CD4-positive, alpha-beta T cell treated with Interleukin-17A for 1 hour (primary cell): ENCODE measurements around the gene ADAMTS3.

Experiments
- DNase-seq: peaks from one replicate; pipeline ENCODE4 v3.0.0-alpha.2; 2020

The ADAMTS3 gene

GRCh38 chr4:72394012-72394663 is 174.9 kb downstream of the ADAMTS3 start:
- no peak for DNase-seq

- no peak for DNase-seq
These were observed 177.7 kb downstream of the ADAMTS3 start for GRCh38 chr4:72391281-72391680.

- no peak for DNase-seq
These were observed 178.6 kb downstream of the ADAMTS3 start for GRCh38 chr4:72390409-72390808.

- DNase-seq = no peak
These were observed 180.5 kb downstream of the ADAMTS3 start for GRCh38 chr4:72388521-72388920.

- DNase-seq = no peak
These were observed 181.1 kb downstream of the ADAMTS3 start for GRCh38 chr4:72387959-72388358.

GRCh38 chr4:72383439-72383838 is 185.6 kb downstream of the ADAMTS3 start:
- no peak for DNase-seq

GRCh38 chr4:72378901-72379300 is 190.1 kb downstream of the ADAMTS3 start:
- DNase-seq = no peak

GRCh38 chr4:72377491-72378194 is 191.4 kb downstream of the ADAMTS3 start:
- DNase-seq = no peak

GRCh38 chr4:72376901-72377300 is 192.1 kb downstream of the ADAMTS3 start:
- DNase-seq = no peak

GRCh38 chr4:72375073-72375736 is 193.8 kb downstream of the ADAMTS3 start:
- DNase-seq = no peak

GRCh38 chr4:72374159-72374558 is 194.9 kb downstream of the ADAMTS3 start:
- DNase-seq = no peak

- no peak for DNase-seq
These were observed 202.4 kb downstream of the ADAMTS3 start for GRCh38 chr4:72366601-72367000.

- DNase-seq = no peak
These were observed 203.0 kb downstream of the ADAMTS3 start for GRCh38 chr4:72365981-72366380.

- DNase-seq = no peak
These were observed 204.0 kb downstream of the ADAMTS3 start for GRCh38 chr4:72365016-72365415.

- no peak for DNase-seq
These were observed 208.9 kb downstream of the ADAMTS3 start for GRCh38 chr4:72360075-72360474.

- no peak for DNase-seq
These were observed 210.5 kb downstream of the ADAMTS3 start for GRCh38 chr4:72358483-72358882.

GRCh38 chr4:72357908-72358307 is 211.1 kb downstream of the ADAMTS3 start:
- DNase-seq = no peak

GRCh38 chr4:72352711-72353110 is 216.3 kb downstream of the ADAMTS3 start:
- no peak for DNase-seq

GRCh38 chr4:72351521-72351920 is 217.5 kb downstream of the ADAMTS3 start:
- no peak for DNase-seq

GRCh38 chr4:72348701-72349100 is 220.3 kb downstream of the ADAMTS3 start:
- DNase-seq = no peak

GRCh38 chr4:72344418-72344817 is 224.6 kb downstream of the ADAMTS3 start:
- DNase-seq = no peak

GRCh38 chr4:72341432-72341820 is 227.6 kb downstream of the ADAMTS3 start:
- no peak for DNase-seq

GRCh38 chr4:72340803-72341431 is 228.1 kb downstream of the ADAMTS3 start:
- no peak for DNase-seq

GRCh38 chr4:72338060-72338459 is 231.0 kb downstream of the ADAMTS3 start:
- DNase-seq = no peak
